ENCODE results near the gene TMPRSS5. TPM values are rescaled to one million over a fixed set of nuclear protein-coding genes. Genes with fewer than 3 reads are reported as not detected.
"Not testable (repeated sequence)": the region's sequence is repeated elsewhere in the genome, so short reads cannot be mapped to it uniquely, and the experiment has no call there.

Gene TMPRSS5
- total RNA-seq, 4 donors from 2014 or later: 35.0 to 42.2 (median 41.9) TPM

DNA sequence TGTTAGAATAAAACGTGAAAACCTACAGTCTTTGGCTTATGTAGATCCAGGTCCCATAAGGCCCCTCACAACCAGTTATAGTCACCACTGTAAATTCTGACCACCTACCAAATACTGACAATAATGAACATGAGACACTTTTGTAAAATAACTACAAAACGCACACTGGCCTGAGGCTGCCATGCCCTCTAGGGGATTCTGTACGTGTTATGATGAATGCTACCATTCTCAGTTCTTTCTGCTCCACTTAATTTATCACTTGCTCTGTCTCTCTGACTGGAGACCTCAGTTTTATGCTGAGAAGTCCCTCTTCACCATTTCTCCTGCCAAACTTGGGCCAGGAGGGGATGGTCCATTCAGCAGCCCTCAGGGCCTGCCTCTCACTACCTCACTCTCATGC, 18.7 kb upstream of the TMPRSS5 start:
- no peaks in the 10 kb centered on the region for H3K9me3 ChIP-seq
- DNase-seq (ENCODE audit: low spot score in 2 of 2): no peak
- peaks cover 0 to 42% (median 10%) of the 10 kb centered on the region in 4 donors for H3K4me1 ChIP-seq
- no peak for TF ChIP-seq EP300 (IDR thresholded peaks at IDR 0.05)
- TF ChIP-seq, protein P1, sequence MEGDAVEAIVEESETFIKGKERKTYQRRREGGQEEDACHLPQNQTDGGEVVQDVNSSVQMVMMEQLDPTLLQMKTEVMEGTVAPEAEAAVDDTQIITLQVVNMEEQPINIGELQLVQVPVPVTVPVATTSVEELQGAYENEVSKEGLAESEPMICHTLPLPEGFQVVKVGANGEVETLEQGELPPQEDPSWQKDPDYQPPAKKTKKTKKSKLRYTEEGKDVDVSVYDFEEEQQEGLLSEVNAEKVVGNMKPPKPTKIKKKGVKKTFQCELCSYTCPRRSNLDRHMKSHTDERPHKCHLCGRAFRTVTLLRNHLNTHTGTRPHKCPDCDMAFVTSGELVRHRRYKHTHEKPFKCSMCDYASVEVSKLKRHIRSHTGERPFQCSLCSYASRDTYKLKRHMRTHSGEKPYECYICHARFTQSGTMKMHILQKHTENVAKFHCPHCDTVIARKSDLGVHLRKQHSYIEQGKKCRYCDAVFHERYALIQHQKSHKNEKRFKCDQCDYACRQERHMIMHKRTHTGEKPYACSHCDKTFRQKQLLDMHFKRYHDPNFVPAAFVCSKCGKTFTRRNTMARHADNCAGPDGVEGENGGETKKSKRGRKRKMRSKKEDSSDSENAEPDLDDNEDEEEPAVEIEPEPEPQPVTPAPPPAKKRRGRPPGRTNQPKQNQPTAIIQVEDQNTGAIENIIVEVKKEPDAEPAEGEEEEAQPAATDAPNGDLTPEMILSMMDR (IDR thresholded peaks at IDR 0.05): peak in 1 of 5 experiments; percentile 7
- no peak for TF ChIP-seq POLR2A (IDR thresholded peaks at IDR 0.05)
- no peak overlapping the region for H3K4me3 ChIP-seq
- no peak overlapping the region for H3K27ac ChIP-seq
- 68 to 79% methylated on average over 3 of the region's 3 CpGs for WGBS, 2 donors
- no peaks in the 10 kb centered on the region for H3K27me3 ChIP-seq
- peaks cover 0 to 16% (median 0%) of the 10 kb centered on the region in 3 donors for H3K36me3 ChIP-seq

DNA sequence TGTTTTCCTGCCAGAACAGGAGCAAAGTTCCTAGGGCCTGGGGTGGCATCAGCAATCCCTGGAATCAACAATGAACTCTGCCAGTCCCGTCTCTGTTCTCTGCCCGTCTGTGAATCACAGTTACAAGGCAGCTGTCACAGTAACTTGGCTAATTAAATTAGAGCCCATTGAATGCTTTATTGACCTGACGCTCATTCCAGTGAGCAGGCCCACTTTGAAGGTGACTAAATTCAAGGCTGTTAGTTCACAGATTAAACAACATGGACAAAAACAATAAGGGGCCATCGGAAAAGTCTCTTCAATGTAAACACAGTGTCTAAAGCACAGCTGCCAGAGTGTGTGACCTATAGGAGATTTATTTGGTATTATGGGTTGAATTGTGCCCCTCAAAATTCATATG, 17.7 kb upstream of the TMPRSS5 start:
- TF ChIP-seq EP300 (IDR thresholded peaks at IDR 0.05) (no peak), POLR2A (IDR thresholded peaks at IDR 0.05) (no peak)
- TF ChIP-seq, protein P1 (IDR thresholded peaks at IDR 0.05): no peak
- H3K27me3 ChIP-seq: no peaks in the 10 kb centered on the region
- peaks cover 0 to 26% (median 0%) of the 10 kb centered on the region in 3 donors for H3K36me3 ChIP-seq
- H3K4me1 ChIP-seq: peaks cover 0 to 40% (median 10%) of the 10 kb centered on the region in 4 donors
- H3K4me3 ChIP-seq: no peak overlapping the region
- H3K9me3 ChIP-seq: no peaks in the 10 kb centered on the region
- DNase-seq (ENCODE audit: low spot score in 2 of 2): no peak
- whole genome bisulfite sequencing, 2 donors: 60 to 63% methylated on average over 4 of the region's 4 CpGs
- no peak overlapping the region for H3K27ac ChIP-seq

DNA sequence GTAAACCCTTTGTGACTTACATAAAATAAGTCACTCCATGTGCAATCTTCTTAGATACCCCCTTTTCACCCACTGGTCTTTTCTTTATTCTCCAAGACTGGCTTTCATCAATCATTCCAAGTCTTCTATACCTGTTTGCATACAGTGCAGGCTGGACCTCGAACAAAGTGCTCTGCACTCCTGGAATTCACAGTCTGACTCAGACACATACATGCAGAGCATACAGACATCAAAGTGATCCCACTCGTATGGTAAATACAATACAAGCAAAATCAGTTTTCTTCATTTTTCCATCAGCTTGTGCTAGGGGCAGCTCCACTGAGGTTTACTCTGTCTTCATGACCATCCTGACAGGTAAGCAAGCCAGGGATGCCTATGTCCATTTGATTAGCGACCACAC, 16.8 kb upstream of the TMPRSS5 start:
- TF ChIP-seq EP300 (IDR thresholded peaks at IDR 0.05): no peak
- TF ChIP-seq POLR2A (IDR thresholded peaks at IDR 0.05): no peak
- TF ChIP-seq, protein P1 (IDR thresholded peaks at IDR 0.05): no peak
- peaks cover 0 to 34% (median 0%) of the 10 kb centered on the region in 3 donors for H3K36me3 ChIP-seq
- no peaks in the 10 kb centered on the region for H3K9me3 ChIP-seq
- no peaks in the 10 kb centered on the region for H3K27me3 ChIP-seq
- DNase-seq (ENCODE audit: low spot score in 2 of 2): no peak
- H3K4me1 ChIP-seq: peaks cover 0 to 40% (median 10%) of the 10 kb centered on the region in 4 donors
- peak overlapping the region in 1 of 4 donors; percentile 59 for H3K27ac ChIP-seq
- WGBS, 2 donors: 73 to 74% methylated on average over 3 of the region's 3 CpGs
- H3K4me3 ChIP-seq: no peak overlapping the region

DNA sequence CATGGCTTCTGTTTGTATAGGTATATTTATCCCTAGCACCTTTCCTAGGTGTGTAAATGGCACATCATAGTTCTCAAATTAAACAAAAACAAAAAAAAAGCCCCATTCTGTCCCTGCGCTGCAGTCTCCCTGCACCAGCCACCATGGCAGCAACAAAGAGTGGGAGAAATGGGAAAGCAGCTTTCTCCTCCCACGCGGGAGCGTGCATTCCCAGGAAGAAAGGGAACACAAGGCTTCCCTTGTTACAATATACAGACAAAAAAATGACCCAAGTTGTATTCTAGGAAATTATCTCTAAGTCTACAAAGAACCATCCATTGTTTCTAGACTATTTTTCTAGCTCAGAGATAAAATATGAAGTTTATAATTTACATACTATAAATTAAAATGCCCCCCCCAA, 16.1 kb upstream of the TMPRSS5 start:
- DNase-seq (ENCODE audit: low spot score in 2 of 2): no peak
- TF ChIP-seq EP300 (IDR thresholded peaks at IDR 0.05): peak in 1 of 2 donors; percentile 78
- TF ChIP-seq, protein P1 (IDR thresholded peaks at IDR 0.05): no peak
- H3K4me3 ChIP-seq: no peak overlapping the region
- H3K4me1 ChIP-seq: peaks cover 0 to 40% (median 10%) of the 10 kb centered on the region in 4 donors
- H3K27me3 ChIP-seq: no peaks in the 10 kb centered on the region
- no peaks in the 10 kb centered on the region for H3K9me3 ChIP-seq
- 34 to 51% methylated on average over 4 of the region's 4 CpGs for WGBS, 2 donors
- peaks cover 0 to 35% (median 0%) of the 10 kb centered on the region in 3 donors for H3K36me3 ChIP-seq
- peak overlapping the region in 2 of 4 donors; percentile 37 to 59 for H3K27ac ChIP-seq

DNA sequence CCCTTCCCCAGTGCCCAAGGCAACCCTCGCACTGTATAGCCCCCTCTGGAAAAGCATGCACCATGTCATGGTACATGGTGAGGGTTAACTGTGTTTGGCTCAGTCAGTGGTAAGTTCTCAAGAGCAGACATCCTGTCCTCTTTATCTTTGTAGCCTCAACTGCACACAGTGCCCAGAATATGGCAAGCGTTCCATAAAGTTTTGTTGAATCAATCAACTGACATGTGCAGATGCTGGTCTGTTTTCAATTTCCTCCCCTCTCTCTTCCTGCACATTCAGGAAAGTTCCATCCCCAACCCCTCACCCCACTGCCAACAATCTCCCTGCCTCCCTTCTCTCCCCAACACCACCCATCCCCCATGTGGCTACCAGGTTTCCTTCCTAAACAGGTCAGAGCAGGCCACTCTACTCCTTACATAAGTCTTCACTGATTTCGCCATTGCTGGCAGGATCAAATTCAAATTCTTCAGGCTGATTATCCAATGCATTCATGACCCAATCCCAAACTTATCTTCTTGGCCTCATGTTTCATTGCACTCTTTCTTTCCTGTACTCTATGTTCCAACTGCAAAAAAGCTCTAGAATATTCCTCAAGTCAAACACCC, 15.5 kb upstream of the TMPRSS5 start:
- 83 to 84% methylated on average over 3 of the region's 3 CpGs for WGBS, 2 donors
- TF ChIP-seq EP300 (IDR thresholded peaks at IDR 0.05) (no peak), POLR2A (IDR thresholded peaks at IDR 0.05) (no peak)
- TF ChIP-seq, protein P1 (IDR thresholded peaks at IDR 0.05): no peak
- DNase-seq (ENCODE audit: low spot score in 2 of 2): no peak
- Histone ChIP-seq H3K36me3 (peaks cover 0 to 35% (median 0%) of the 10 kb centered on the region in 3 donors), H3K27ac (peak overlapping the region in 2 of 4 donors; percentile 37 to 59), H3K4me3 (no peak overlapping the region), H3K27me3 (no peaks in the 10 kb centered on the region), H3K4me1 (peaks cover 0 to 40% (median 10%) of the 10 kb centered on the region in 4 donors), H3K9me3 (no peaks in the 10 kb centered on the region)

DNA sequence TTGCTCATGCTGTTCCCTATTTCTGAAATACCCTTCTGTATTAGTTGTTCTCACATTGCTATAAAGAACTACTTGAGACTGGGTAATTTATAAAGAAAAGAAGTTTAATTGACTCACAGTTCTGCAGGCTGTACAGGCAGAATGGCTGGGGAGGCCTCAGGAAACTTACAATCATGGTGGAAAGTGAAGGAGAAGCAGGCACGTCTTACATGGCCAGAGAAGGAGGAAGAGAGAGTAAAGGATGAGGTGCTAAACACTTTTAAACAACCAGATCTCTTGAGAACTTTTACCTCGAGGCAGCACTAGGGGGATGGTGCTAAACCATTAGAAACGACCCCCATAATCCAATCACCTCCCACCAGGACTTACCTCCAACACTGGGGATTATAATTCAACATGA, 14.4 kb upstream of the TMPRSS5 start:
- not testable (repeated sequence) for H3K27me3 ChIP-seq; H3K9me3 ChIP-seq; H3K27ac ChIP-seq; DNase-seq (ENCODE audit: low spot score in 2 of 2); H3K4me3 ChIP-seq
- Histone ChIP-seq H3K36me3 (peaks cover 0 to 39% (median 0%) of the 10 kb centered on the region in 3 donors), H3K4me1 (peaks cover 0 to 51% (median 11%) of the 10 kb centered on the region in 4 donors)
- 56 to 78% methylated on average over 3 of the region's 3 CpGs for WGBS, 2 donors

Measured in tibial nerve (tissue), 4 donors.